Erythroblast (primary cell): ENCODE results near the gene MAGEB10.

Source experiments
- GATA1 ChIP-seq: IDR thresholded peaks from 2 replicates; pipeline ENCODE4 v1.6.1; 2011; ENCODE audit warnings: low read depth, mild to moderate bottlenecking, control low read depth, low read length, moderate library complexity
- POLR2A ChIP-seq: IDR thresholded peaks from 2 replicates; pipeline ENCODE4 v1.6.1; 2011; ENCODE audit warnings: mild to moderate bottlenecking, low read length

DNA sequence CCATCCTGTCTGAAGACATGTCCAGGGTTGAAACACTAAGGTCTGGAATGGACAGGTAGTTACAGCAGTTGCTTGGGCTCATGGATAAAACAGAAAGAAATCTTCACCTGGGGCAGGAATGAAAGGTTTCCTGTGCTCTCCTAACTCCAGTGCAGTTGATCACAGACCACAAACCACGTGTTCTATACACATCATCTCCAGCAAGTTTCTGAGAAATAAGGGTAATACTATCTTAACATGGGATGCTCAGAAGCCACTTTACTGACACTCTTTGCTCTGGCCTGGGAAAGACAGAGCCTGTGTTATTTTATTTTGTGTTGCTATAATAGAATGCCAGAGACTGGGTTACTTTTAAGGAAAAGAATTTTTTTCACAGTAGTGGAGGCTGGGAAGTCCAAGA, 16.0 kb downstream of the MAGEB10 start:
- TF ChIP-seq POLR2A: no peak
- TF ChIP-seq GATA1: no peak
